HG03103 (cell line): Measurements from ENCODE around the gene EML1.
A peak's percentile ranks its signal among the peaks of the same experiment; 100 is the strongest.

Source experiments
- ATAC-seq: cut with Tn5 transposase; IDR thresholded peaks from one replicate; pipeline ENCODE4 v1.9.1; 2021; ENCODE audit warnings: low read depth; ENCODE audit not compliant: unreplicated experiment

The EML1 gene

DNA sequence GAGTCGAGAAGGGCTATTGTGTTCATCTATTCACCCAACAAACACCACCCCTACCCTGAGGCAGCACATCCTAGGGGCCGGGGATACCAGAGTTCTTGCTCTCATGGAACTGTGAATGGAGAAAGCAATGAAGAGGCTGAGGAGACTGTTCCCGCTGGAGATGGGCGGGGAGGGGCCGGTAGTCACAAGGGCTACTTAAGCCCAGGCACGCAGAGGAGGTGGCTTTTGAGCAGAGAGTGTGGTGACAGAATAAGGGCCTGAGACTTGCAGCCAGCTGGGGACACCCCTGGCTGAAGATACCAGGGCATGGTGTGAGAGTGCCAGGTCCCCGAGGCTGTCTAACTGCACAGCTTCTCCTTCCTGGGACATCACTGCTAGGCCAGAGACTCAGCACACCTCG, 157.9 kb downstream of the EML1 start:
- ATAC-seq: no peak

DNA sequence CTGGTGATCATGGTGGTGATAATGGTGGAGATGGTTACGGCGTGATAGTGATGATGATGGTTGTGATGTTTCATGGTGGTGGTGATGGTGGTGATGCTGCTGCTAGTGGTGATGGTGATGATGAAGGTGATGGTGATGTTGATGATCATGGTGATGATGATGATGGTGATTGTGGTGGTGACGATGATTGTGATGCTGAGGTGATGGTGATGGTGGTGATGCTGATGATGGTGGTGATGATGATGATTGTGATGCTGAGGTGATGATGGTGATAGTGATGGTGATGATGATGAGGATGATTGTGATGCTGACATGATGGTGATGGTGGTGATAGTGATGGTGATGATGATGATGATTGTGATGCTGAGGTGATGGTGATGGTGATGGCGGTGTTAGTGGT, 158.8 kb downstream of the EML1 start:
- no peak for ATAC-seq

DNA sequence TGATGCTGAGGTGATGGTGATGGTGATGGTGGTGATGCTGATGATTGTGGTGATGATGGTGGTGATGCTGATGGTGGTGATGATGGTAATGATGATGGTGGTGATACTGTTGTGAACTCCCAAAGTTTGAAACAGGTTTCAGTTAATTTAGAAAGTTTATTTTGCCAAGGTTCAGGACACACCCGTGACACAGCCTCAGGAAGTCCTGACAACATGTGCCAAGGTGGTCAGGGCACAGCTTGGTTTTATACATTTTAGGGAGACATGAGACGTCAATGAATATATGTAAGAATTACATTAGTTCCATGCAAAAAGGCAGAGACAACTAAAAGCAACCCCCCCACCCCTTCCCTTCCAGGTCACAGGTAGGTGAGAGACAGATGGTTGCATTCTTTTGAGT, 159.2 kb downstream of the EML1 start:
- ATAC-seq: no peak

DNA sequence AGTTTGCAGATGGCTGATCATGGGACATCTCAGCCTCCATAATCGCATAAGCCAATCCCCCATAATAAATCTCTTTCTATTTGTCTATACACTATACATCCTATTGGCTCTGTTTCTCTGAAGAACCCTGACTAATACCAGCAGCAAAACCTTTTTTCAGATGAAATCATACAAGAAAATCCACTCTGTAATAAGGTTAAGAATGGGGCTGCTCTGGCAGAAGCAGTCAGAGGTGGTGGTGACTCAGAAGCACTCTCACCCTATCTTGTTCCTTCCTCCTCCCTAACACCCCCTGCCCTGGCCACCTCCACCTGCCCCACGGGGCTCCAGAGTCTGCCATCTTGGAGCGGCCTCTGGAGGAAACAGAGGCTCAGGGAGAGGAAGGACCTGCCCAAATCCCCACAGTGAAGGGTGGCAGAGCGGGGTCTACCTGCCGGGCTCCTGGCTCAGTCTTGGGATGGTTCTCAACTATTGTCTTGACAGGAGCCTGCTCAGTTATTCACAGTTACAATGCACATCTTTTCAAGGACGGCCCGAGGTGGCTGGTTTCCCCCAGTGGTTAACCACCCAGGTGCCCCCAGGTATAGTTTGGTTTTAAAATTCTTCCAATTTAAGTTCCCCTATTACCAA, 162.7 kb downstream of the EML1 start:
- no peak for ATAC-seq

DNA sequence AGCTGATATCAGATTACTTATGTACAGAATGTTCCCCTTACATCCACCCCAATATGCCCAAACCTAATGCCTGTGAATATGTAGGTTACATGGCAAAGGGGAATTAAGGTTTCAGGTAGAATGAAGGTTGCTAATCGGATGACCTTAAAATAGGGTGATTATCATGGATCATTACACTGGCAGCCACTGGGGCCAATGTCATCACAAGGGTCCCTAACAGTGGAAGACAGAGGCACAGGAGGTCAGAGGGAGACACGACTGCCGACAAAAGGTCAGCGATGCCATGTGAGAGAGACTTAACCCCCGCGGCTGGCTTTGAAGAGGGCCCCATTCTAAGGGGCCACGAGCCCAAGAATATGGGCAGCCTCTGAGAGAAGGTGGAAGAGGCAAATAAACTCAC, 165.2 kb downstream of the EML1 start:
- ATAC-seq: no peak

DNA sequence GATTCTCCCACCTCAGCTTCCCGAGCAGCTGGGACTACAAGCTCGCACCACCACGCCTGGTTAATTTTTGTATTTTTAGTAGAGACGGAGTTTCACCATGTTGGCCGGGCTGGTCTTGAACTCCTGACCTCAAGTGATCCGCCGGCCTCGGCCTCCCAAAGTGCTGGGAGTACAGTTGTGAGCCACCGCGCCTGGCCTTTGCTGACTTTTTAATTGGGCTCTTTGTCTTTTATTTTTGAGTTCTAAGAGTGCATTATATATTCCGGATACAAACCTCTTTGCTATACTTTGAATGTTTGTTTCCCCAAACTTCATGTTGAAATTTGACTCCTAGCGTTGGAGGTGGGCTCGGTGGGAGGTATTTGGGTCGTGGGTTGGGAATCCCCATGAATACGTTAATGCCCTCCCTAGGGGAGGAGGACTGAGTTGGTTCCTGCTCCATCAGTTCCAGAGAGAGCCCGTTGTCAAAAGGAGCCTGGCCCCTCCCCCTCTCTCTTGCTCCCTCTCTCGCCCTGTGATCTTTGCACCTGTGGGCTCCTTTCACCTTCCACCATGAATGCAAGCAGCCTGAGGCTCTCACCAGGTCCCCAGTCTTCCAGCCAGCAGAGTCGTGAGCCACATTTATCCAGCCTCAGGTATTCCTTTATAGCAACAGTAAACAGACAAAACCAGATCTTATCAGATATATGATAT, 168.8 kb downstream of the EML1 start:
- ATAC-seq: no peak

DNA sequence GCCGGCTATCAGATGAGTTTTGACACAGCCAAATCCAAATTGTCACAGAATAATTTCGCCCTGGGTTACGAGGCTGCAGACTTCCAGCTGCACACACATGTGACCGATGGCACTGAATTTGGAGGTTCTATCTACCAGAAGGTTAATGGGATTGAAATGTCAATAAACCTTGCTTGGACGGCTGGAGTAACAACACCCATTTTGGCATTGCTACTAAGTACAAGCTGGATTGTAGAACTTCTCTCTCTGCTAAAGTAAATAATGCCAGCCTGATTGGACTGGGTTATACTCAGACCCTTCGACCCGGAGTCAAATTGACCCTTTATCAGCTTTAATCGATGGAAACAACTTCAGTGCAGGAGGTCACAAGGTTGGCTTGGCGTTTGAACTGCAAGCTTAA, 171.8 kb downstream of the EML1 start:
- ATAC-seq: no peak

DNA sequence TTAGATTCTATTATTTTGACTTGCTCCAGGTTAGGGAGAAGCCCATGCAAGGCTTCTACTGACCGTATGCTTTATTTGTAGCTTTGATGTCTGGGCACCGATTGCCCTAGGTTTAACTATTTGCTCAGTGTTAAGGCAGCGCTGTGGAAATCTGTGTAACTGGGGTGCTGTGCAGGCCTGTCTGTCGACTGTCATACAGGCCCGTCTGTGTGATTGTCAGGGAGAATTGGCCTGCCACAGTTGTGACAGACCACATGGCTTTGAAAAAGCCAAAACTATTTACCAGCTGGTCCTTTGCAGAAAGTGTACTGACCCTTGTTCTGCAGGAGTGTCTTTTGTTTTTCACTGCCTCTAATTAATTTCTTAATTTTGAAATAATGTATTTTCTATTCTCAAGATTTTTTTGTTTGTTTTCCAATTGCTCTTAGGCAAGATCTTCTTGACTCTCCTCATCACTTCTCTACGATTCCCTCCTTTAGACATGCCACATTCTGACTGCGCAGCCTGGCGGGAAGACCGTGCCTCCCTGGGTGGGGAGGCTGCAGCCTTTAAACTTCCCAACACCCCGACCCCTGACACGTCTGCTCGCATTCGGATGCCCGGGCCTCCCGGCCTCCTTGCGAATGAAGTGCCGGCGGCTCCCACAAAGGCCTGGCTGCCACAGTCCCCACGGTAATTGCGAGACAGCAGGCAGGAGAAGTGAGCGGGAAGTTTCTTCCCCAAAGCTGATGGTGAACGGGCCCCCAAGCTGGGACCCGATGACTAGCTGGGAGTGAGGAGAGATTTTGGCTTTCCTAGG, 173.0 kb downstream of the EML1 start:
- no peak for ATAC-seq

DNA sequence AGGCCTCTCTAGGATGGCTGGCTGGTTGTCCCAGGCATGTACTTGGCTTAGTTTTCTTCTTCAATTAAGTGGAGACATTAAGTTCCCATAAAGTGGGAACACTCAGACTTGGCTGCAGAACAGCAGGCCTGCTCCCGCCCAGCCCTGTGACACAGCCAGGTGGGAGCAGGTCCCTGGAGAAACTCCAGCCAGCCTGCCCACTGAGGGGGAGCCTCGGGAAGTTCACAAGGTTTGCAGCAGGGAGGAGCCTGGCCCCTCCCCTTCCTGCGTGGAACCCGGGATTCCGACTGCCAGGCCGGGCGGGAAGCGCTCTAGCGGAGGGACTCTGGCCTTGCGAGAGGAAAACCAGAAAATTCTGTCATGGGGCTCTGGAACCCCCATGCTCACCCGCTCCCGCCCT, 173.7 kb downstream of the EML1 start:
- ATAC-seq: no peak

DNA sequence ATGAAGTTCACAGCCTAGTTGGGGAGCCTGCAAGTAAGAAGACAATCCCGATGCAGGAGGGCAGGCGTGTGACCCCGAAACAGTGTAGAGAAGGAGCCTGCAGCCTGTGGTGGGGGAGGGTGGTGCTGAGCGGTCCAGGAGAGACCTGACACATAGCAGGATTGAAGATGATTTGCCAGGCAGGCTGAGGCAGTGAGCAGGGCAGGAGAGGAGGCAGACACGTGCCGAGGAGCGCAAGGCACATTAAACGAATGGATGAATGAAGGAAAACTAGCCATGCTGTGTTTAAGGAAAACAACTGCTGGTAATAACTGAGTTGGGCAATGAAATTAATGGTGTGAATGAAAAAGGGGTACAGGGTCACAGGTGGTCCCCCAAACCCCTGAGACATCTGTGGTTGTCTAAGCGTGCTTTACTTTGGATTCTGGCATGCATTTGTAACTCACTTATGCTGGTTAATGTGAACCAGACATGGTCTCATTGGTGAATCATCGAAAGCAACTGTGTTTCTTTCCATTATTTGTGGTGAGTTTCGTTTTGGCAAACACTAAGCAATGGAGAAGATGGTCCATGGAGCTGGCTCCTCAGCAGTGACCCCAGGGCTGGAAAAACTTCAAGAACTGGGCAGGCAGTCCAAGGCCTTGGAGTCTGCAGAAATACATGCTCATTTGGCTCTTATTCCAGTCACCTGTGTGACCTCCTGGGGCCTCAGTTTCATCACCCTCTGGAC, 175.1 kb downstream of the EML1 start:
- ATAC-seq: no peak

DNA sequence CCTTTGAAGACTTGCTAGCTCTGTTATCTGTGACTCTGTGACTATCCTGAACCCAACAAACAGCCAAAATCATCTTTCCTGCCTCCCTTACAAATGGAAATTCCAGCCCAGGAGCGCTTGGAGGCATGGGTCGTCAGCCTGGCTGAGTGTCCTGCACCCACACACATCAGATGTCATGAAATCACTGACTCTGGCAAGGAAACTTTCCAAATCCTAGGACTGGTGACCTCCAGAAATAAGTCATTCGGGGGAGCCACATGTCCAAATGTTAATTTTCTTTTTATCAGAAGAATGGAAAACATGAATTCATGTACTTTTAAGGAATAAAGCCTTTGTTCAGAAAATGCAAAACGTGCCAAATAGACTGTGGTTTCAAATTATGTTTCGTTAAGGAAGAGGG, 175.7 kb downstream of the EML1 start:
- ATAC-seq: no peak

DNA sequence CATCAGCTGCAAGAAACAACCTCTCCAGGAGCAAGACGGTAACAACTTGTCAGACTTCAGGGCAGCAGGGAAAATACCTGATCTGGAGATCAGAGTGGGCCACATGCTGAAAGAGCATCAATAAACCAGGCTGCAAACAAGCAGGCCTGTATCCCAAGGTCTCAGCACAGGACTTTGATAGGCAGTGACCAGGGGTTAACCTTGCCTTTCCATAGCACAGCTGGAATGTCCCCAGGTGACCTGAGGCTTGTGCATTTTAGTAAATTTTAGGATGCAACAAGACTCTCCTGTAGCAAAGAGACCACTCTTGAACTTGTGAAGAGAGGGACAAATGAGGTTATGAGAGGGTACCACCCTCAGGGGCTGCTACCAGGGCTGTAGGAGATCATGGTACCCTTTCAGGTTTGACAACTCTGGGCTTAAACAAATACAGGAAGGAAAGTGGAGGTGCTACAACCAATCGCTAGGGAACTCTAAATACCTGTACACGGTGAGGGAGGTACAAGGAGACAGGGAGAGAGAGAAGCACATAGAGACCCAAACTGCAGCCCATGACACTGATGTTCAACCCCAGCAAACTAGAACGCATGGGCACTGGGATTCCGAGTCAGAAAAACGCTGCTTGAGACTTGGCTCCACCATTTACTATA, 176.6 kb downstream of the EML1 start:
- ATAC-seq: no peak

DNA sequence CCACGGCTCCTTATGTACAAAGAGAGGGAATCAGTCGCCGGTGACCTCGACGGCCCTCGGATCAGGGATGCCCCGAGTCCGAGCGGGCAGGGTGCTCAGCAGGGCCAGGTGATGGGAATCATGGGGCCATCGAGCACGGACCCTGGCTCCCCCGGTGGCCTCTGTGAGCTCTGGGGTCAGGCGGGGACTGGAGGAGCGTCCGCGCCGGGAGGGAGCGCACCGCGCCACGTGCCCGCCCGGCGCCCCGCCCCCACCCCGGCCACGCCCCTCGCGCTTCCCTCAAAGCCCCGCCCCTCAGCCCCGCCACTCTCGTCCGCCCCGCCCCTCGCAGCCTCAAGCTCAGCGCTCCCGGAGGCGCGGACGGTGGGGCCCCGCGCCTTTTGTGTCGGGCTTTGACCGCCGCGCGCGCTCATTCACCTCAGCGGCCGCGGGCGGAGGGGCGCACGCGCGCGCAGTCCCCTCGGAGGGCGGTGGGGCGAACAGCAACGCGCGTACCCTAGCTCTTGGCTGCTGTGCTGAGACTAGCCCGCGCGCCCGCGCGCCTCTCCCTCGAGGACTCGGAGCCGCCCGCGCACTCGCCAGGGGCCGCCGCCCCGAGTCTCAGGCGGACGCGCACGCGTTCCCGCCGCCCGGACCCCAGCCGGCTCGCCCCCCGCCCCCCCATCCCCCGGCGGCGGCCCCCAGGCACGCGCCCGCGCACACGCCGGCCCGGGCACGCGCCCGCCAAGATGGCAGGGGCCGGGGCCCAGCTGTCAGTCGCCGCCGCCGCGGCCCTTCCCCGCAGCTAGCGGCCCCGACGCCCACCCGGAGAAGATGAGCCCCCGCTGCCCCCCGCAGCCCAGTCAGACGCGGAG, 178.1 kb downstream of the EML1 start:
- ATAC-seq: peak; percentile 70

DNA sequence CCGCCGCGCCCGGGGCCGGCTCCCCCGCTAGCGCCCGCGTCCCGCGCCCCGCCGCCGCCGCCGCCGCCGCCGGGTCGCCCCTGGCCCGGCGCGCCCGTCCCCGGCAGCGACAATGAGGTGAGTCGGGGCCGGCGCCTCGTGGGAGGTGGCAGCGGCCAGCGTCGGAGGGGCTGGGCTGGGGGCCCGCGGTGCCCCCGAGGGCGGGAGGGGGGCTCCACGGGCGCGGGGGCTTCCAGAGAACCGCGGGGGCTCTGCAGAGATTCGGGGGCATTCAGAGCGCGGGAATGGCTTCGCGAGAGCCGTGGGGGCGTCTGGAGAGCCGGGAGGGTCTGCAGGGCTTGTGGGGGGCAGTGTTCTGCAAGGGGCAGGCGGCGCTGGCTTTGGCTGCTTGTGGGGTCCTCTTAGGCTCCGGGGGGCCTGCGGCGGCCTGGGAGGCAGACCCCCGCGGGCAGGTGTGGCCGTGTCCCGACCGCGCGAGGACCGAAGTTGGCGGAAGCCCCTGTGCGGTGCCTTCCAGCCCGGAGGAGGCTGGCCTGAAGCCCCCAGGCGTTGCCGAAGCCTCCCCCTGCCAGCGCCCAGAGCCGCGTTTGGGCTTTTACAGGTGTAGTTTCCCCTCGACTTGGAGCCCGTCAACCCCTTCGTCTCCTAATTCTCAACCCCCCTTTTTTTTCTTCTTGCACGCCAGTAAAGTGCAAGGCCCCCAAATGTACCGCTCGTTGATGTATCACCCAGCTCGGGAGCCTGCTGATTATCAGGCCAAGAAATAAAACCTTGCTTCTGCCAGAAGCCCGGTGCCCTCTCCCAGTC, 178.9 kb downstream of the EML1 start:
- ATAC-seq: peak; percentile 20

DNA sequence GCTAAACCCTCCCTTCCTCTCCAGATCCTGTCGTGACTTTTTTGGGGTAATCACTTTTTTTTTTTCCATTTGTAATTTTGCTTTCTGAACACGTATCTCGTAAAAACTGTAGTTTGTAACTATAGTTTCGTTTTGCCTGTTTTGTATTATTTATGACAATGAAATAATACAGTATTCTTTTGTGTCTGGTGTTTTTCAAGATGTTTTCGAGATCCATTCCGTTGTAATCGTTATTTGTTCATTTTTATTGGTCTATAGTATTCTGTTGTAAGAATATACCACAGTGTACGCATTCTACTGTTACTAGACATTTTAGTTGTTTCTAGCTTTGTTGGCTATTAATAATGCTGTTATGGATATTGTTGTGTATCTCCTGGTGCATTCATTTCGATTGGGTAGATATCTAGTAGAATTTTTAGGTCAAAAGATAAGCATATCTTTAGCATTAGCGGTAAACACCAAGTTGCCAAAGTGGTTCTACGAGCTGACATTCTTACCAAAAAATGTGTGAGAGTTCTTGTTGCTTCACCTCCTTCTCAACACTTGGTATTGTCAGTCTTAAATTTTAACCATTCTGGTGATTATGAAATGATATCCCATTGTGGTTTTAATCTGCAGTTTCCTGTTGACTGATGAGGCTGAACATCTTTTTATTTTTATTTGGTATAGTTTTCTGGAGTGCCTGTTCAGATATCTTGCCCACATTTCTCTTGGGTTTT, 179.7 kb downstream of the EML1 start:
- ATAC-seq: no peak

DNA sequence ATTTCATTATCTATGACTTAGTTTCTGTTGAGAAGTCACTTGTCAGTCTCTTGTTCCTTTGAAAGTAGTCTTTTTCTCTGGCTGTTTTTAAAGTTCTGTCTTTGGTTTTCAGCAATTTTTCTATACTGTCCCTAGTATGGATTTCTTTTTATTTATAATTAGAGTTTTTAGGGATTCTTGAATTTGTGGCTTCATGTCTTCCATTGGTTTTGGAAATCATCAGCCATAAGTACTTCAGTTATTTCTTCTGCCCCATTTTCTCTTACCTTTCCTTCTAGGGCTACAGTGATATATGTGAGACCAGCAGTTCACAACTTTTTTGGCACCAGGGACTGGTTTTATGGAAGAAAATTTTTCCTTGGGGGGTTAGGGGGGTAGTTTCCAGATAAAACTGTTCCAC, 182.0 kb downstream of the EML1 start:
- no peak for ATAC-seq

DNA sequence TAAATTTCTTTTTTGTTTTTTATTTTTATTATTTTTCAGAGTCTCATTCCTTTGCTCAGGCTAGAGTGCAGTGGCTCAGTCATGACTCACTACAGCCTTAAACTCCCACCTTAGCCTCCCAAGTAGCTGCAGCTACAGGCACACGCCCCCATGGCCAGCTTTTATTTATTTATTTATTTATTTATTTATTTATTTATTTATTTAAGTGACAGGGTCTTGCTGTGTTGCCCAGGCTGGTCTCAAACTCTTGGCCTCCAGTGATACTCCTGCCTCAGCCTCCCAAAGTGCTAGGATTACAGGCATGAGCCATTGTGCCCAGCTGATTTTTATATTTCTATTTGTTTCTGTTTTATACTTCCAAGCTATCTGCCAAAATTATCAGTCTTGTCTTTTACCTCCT, 182.8 kb downstream of the EML1 start:
- no peak for ATAC-seq

DNA sequence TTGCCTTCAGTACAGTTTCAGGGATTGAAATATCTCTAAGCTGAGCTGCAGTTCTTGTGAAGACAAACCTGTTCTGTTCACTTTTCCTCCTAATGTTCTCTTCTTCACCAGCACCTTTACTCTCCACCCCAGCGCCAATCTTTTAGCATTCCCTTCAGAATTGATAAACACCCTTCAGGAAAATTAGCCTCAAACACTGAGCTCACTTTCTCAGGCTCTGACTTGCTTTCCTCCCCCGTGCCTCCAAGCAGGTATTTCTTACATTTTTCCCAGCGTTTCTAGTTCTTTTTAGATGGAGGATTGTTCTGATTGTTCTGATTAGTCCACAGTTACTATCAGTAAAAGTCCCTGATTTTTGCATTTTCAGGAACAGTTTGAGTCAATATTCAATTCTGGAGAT, 183.5 kb downstream of the EML1 start:
- no peak for ATAC-seq
